Measurements from ENCODE around the gene OR1L8.
"Not testable (repeated sequence)": the region's sequence is repeated elsewhere in the genome, so short reads cannot be mapped to it uniquely, and the experiment has no call there.

OR1L8 gene

GRCh38 chr9:122583284-122583683 lies at the start of gene OR1L8:
TSS of gene OR1L8 (minus strand) at chr9:122583384. CDS start at chr9:122568477, 14,907 bp downstream.
- DNase-seq, result not testable (repeated sequence)

- DNase-seq, result no peak
Measured at GRCh38 chr9:122619996-122620395, 36.8 kb upstream of the OR1L8 start.

GRCh38 chr9:122614362-122614761 lies 31.2 kb upstream of the OR1L8 start, which contains the start of gene OR1Q1:
TSS of gene OR1Q1 (plus strand) at chr9:122614738. CDS start at chr9:122614738, 0 bp downstream.
- no peak for DNase-seq

- DNase-seq, result no peak
Measured at GRCh38 chr9:122609804-122610203, 26.6 kb upstream of the OR1L8 start.

- no peak for DNase-seq
Measured at GRCh38 chr9:122606587-122606986, 23.4 kb upstream of the OR1L8 start.

- no peak for DNase-seq
Measured at GRCh38 chr9:122605691-122606090, 22.5 kb upstream of the OR1L8 start.

GRCh38 chr9:122580360-122580759 lies 2.8 kb downstream of the OR1L8 start:
- DNase-seq, result no peak

- no peak for DNase-seq
Measured at GRCh38 chr9:122579874-122580273, 3.3 kb downstream of the OR1L8 start.

GRCh38 chr9:122572456-122572855 lies 10.7 kb downstream of the OR1L8 start:
- no peak for DNase-seq

GRCh38 chr9:122567901-122568300 lies 15.3 kb downstream of the OR1L8 start:
- DNase-seq, result no peak

GRCh38 chr9:122562134-122562760 lies 20.9 kb downstream of the OR1L8 start:
- DNase-seq, result no peak

- DNase-seq, result no peak
Measured at GRCh38 chr9:122561446-122561845, 21.7 kb downstream of the OR1L8 start.

- no peak for DNase-seq
Measured at GRCh38 chr9:122552812-122553211, 30.4 kb downstream of the OR1L8 start, which contains the start of gene OR1N2. TSS of gene OR1N2 (plus strand) at chr9:122553112. CDS start at chr9:122553212, 100 bp downstream.

GRCh38 chr9:122551371-122551770 lies 31.8 kb downstream of the OR1L8 start:
- DNase-seq, result no peak

GRCh38 chr9:122546196-122546595 lies 37.0 kb downstream of the OR1L8 start:
- DNase-seq, result no peak

- DNase-seq, result no peak
Measured at GRCh38 chr9:122538757-122539156, 44.4 kb downstream of the OR1L8 start.

GRCh38 chr9:122537066-122537465 lies 46.1 kb downstream of the OR1L8 start:
- not testable (repeated sequence) for DNase-seq

GRCh38 chr9:122536134-122536533 lies 47.0 kb downstream of the OR1L8 start:
- DNase-seq, result no peak

- not testable (repeated sequence) for DNase-seq
Measured at GRCh38 chr9:122531157-122531556, 52.0 kb downstream of the OR1L8 start.

GRCh38 chr9:122527193-122527592 lies 56.0 kb downstream of the OR1L8 start, which contains the start of gene OR1N1:
TSS of gene OR1N1 (minus strand) at chr9:122527293. CDS start at chr9:122527293, 0 bp downstream.
- no peak for DNase-seq

GRCh38 chr9:122526602-122527001 lies 56.6 kb downstream of the OR1L8 start:
- DNase-seq, result no peak

- DNase-seq, result no peak
Measured at GRCh38 chr9:122519376-122519775, 63.8 kb downstream of the OR1L8 start.

- DNase-seq, result no peak
Measured at GRCh38 chr9:122518841-122519240, 64.3 kb downstream of the OR1L8 start, which contains the start of gene OR1J4. TSS of gene OR1J4 (plus strand) at chr9:122519141. CDS start at chr9:122519141, 0 bp downstream.

- no peak for DNase-seq
Measured at GRCh38 chr9:122518226-122518625, 65.0 kb downstream of the OR1L8 start.
